ENCODE measurements around the gene NKD1.

Gene NKD1

GRCh38 chr16:50555952-50556673 is 7.9 kb downstream of the NKD1 start:
- no peak for DNase-seq (ENCODE audit: low read depth)
- TF ChIP-seq CTCF (IDR thresholded peaks at IDR 0.05; ENCODE audit: control insufficient read depth, insufficient read depth, low read depth, low read length, missing control alignments) = no peak
- no peak overlapping the region for H3K4me3 ChIP-seq (ENCODE audit: control insufficient read depth, low read depth, low read length)

DNA sequence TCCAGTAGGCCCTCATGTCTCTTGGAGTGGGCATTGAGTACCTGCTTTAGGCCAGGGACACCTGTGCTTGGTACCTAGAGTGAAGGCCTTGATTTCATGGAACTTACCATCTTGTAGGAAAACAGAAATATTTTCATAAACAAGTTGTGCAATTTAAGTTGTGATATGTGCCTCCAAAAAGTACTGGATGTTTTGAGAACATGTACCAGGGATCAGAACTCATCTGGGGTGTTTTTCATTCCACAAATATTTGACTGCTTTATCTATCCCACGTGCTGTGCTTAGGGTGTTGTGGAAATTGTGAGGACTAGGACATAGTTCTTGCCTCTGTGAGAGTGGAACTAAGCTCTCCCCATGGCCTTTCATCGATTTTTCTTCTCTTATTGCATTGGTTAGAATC is 8.8 kb downstream of the NKD1 start:
- no peak for TF ChIP-seq CTCF (IDR thresholded peaks at IDR 0.05; ENCODE audit: control insufficient read depth, insufficient read depth, low read depth, low read length, missing control alignments)
- no peak for DNase-seq (ENCODE audit: low read depth)
- no peak overlapping the region for H3K4me3 ChIP-seq (ENCODE audit: control insufficient read depth, low read depth, low read length)

- no peak for TF ChIP-seq CTCF (IDR thresholded peaks at IDR 0.05; ENCODE audit: control insufficient read depth, insufficient read depth, low read depth, low read length, missing control alignments)
- DNase-seq (ENCODE audit: low read depth) = no peak
- no peak overlapping the region for H3K4me3 ChIP-seq (ENCODE audit: control insufficient read depth, low read depth, low read length)
Observed at GRCh38 chr16:50558913-50559312, 10.7 kb downstream of the NKD1 start.

DNA sequence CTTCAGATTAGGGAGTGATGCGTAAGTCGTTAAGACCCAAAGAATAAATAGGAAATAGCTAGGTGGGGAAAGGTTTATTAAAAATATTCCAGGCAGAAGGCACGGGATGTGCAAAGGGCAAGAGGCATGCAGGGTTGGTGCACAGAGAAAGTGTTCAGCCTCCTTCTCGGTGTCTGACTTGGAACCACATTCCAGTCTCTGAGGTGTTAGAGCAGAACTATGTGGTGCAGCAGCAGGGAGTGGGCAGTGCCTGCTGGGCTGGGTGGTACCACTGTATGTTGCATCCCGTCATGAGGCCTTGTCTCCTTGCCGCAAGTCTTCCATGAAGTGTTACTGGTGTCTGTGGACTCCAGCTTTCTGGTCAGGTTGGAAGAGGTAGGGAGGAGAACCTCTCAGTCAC is 11.1 kb downstream of the NKD1 start:
- no peak overlapping the region for H3K4me3 ChIP-seq (ENCODE audit: control insufficient read depth, low read depth, low read length)
- no peak for TF ChIP-seq CTCF (IDR thresholded peaks at IDR 0.05; ENCODE audit: control insufficient read depth, insufficient read depth, low read depth, low read length, missing control alignments)
- DNase-seq (ENCODE audit: low read depth) = no peak

- TF ChIP-seq CTCF (IDR thresholded peaks at IDR 0.05; ENCODE audit: control insufficient read depth, insufficient read depth, low read depth, low read length, missing control alignments) = no peak
- no peak overlapping the region for H3K4me3 ChIP-seq (ENCODE audit: control insufficient read depth, low read depth, low read length)
Observed at GRCh38 chr16:50559804-50560514, 11.8 kb downstream of the NKD1 start.

GRCh38 chr16:50560903-50561863 is 13.0 kb downstream of the NKD1 start:
- DNase-seq (ENCODE audit: low read depth) = no peak
- H3K4me3 ChIP-seq (ENCODE audit: control insufficient read depth, low read depth, low read length) = no peak overlapping the region
- no peak for TF ChIP-seq CTCF (IDR thresholded peaks at IDR 0.05; ENCODE audit: control insufficient read depth, insufficient read depth, low read depth, low read length, missing control alignments)

More at GRCh38 chr16:50559804-50560514, 11.8 kb downstream of the NKD1 start:
- DNase-seq (ENCODE audit: low read depth) = no peak

All from AG09309 (cell line).